ENCODE data around the gene ANK2. TPM values are rescaled to one million over a fixed set of nuclear protein-coding genes. Genes with fewer than 3 reads are reported as not detected.

ANK2 gene
- total and polyA plus RNA-seq, 4 donors: 0.32 to 2.2 (median 1.0) TPM

DNA sequence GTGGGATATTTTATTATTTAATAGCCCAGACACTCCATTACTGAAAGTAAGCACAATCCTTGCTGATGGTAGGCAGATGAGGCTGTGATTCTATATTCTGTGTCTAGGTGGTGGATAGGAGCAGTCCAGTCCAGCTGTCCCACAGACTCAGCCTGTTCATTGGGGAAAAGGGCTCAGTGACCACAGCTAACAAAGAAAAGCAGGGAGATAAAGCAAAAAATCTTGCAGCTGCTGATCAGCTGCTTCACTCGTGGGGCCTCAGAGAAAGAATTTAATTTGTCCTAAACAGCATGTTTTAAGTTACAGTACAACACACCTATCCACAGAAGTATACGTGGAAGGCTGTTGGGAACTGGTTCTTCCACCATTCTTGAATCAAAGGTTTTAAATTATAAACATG is 40.7 kb upstream of the ANK2 start:
- H3K9me3 ChIP-seq (ENCODE audit: control insufficient read depth in 4 of 4, low read length in 3 of 4): no peaks in the 10 kb centered on the region
- no peak for DNase-seq (ENCODE audit: low spot score)
- no peak overlapping the region for H3K4me3 ChIP-seq (ENCODE audit: low read depth in 1 of 3, low read length in 3 of 3)
- H3K4me1 ChIP-seq (ENCODE audit: control insufficient read depth in 4 of 4, insufficient read depth in 4 of 4, low read length in 3 of 4): no peaks in the 10 kb centered on the region
- H3K27me3 ChIP-seq (ENCODE audit: control insufficient read depth in 4 of 4, insufficient read depth in 4 of 4, low read length in 3 of 4): no peaks in the 10 kb centered on the region
- WGBS: 60% methylated on average over 2 of the region's 2 CpGs
- no peak overlapping the region for H3K9ac ChIP-seq (ENCODE audit: low read depth in 1 of 2, low read length in 2 of 2)
- H3K27ac ChIP-seq (ENCODE audit: low read depth in 1 of 2, low read length in 2 of 2): no peak overlapping the region
- TF ChIP-seq YY1 (IDR thresholded peaks at IDR 0.05) (no peak), JUND (IDR thresholded peaks at IDR 0.05) (no peak), EGR1 (IDR thresholded peaks at IDR 0.05; ENCODE audit: low read depth in 2 of 2) (no peak), FOXA1 (IDR thresholded peaks at IDR 0.05) (no peak), RAD21 (IDR thresholded peaks at IDR 0.05) (no peak), RXRA (IDR thresholded peaks at IDR 0.05) (no peak), GABPA (IDR thresholded peaks at IDR 0.05 in 1 of 2, conservative IDR thresholded peaks at IDR 0.05 in 1 of 2) (no peak), HNF4G (IDR thresholded peaks at IDR 0.05) (no peak), TAF1 (conservative IDR thresholded peaks at IDR 0.05) (no peak), FOXA2 (IDR thresholded peaks at IDR 0.05) (no peak), HNF4A (conservative IDR thresholded peaks at IDR 0.05) (no peak), SP1 (IDR thresholded peaks at IDR 0.05) (no peak), NR2F2 (IDR thresholded peaks at IDR 0.05) (no peak)
- TF ChIP-seq, protein P1, sequence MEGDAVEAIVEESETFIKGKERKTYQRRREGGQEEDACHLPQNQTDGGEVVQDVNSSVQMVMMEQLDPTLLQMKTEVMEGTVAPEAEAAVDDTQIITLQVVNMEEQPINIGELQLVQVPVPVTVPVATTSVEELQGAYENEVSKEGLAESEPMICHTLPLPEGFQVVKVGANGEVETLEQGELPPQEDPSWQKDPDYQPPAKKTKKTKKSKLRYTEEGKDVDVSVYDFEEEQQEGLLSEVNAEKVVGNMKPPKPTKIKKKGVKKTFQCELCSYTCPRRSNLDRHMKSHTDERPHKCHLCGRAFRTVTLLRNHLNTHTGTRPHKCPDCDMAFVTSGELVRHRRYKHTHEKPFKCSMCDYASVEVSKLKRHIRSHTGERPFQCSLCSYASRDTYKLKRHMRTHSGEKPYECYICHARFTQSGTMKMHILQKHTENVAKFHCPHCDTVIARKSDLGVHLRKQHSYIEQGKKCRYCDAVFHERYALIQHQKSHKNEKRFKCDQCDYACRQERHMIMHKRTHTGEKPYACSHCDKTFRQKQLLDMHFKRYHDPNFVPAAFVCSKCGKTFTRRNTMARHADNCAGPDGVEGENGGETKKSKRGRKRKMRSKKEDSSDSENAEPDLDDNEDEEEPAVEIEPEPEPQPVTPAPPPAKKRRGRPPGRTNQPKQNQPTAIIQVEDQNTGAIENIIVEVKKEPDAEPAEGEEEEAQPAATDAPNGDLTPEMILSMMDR (IDR thresholded peaks at IDR 0.05; ENCODE audit: low read depth, low read length, missing input control): no peak
- TF ChIP-seq, protein P2, sequence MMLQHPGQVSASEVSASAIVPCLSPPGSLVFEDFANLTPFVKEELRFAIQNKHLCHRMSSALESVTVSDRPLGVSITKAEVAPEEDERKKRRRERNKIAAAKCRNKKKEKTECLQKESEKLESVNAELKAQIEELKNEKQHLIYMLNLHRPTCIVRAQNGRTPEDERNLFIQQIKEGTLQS (IDR thresholded peaks at IDR 0.05): no peak
- TF ChIP-seq, protein P3, sequence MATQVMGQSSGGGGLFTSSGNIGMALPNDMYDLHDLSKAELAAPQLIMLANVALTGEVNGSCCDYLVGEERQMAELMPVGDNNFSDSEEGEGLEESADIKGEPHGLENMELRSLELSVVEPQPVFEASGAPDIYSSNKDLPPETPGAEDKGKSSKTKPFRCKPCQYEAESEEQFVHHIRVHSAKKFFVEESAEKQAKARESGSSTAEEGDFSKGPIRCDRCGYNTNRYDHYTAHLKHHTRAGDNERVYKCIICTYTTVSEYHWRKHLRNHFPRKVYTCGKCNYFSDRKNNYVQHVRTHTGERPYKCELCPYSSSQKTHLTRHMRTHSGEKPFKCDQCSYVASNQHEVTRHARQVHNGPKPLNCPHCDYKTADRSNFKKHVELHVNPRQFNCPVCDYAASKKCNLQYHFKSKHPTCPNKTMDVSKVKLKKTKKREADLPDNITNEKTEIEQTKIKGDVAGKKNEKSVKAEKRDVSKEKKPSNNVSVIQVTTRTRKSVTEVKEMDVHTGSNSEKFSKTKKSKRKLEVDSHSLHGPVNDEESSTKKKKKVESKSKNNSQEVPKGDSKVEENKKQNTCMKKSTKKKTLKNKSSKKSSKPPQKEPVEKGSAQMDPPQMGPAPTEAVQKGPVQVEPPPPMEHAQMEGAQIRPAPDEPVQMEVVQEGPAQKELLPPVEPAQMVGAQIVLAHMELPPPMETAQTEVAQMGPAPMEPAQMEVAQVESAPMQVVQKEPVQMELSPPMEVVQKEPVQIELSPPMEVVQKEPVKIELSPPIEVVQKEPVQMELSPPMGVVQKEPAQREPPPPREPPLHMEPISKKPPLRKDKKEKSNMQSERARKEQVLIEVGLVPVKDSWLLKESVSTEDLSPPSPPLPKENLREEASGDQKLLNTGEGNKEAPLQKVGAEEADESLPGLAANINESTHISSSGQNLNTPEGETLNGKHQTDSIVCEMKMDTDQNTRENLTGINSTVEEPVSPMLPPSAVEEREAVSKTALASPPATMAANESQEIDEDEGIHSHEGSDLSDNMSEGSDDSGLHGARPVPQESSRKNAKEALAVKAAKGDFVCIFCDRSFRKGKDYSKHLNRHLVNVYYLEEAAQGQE (IDR thresholded peaks at IDR 0.05): no peak
- TF ChIP-seq, protein P4, sequence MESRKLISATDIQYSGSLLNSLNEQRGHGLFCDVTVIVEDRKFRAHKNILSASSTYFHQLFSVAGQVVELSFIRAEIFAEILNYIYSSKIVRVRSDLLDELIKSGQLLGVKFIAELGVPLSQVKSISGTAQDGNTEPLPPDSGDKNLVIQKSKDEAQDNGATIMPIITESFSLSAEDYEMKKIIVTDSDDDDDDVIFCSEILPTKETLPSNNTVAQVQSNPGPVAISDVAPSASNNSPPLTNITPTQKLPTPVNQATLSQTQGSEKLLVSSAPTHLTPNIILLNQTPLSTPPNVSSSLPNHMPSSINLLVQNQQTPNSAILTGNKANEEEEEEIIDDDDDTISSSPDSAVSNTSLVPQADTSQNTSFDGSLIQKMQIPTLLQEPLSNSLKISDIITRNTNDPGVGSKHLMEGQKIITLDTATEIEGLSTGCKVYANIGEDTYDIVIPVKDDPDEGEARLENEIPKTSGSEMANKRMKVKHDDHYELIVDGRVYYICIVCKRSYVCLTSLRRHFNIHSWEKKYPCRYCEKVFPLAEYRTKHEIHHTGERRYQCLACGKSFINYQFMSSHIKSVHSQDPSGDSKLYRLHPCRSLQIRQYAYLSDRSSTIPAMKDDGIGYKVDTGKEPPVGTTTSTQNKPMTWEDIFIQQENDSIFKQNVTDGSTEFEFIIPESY (IDR thresholded peaks at IDR 0.05): no peak
- TF ChIP-seq, protein P5, sequence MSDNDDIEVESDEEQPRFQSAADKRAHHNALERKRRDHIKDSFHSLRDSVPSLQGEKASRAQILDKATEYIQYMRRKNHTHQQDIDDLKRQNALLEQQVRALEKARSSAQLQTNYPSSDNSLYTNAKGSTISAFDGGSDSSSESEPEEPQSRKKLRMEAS (IDR thresholded peaks at IDR 0.05): no peak
- H3K36me3 ChIP-seq (ENCODE audit: control insufficient read depth in 4 of 4, insufficient read depth in 3 of 4, low read depth in 1 of 4, low read length in 3 of 4): no peaks in the 10 kb centered on the region

All from liver (tissue), 9 donors.